NCI-H1048 (cell line): ENCODE measurements around the gene CEMP1.
"Not testable (repeated sequence)": the region's sequence is repeated elsewhere in the genome, so short reads cannot be mapped to it uniquely, and the experiment has no call there.

Experiments
- DNase-seq: peaks from one replicate; lab custom pipeline; 2025; lab: John Stamatoyannopoulos, UW

CEMP1 gene

GRCh38 chr16:2535625-2536013 lies 4.4 kb upstream of the CEMP1 start:
- DNase-seq, result no peak

- not testable (repeated sequence) for DNase-seq
Observed at GRCh38 chr16:2534335-2534734, 3.1 kb upstream of the CEMP1 start.

DNA sequence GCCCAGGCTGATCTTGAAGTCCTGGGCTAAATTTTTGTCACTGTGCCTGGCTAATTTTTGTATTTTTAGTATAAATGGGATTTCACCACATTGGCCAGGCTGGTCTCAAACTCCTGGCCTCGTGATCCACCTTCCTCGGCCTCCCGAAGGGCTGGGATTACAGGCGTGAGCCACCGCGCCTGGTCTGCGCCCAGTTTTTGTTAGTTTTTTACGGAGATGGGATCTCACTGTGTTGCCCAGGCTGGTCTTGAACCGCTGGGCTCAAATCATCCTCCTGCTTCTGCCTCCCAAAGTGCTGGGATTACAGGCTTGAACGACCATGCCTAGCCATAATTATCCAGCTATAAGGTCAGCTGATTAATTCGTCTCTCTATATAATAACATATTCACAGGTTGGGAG lies 2.7 kb upstream of the CEMP1 start:
- no peak for DNase-seq

GRCh38 chr16:2533142-2533755 lies 2.0 kb upstream of the CEMP1 start:
- not testable (repeated sequence) for DNase-seq

DNA sequence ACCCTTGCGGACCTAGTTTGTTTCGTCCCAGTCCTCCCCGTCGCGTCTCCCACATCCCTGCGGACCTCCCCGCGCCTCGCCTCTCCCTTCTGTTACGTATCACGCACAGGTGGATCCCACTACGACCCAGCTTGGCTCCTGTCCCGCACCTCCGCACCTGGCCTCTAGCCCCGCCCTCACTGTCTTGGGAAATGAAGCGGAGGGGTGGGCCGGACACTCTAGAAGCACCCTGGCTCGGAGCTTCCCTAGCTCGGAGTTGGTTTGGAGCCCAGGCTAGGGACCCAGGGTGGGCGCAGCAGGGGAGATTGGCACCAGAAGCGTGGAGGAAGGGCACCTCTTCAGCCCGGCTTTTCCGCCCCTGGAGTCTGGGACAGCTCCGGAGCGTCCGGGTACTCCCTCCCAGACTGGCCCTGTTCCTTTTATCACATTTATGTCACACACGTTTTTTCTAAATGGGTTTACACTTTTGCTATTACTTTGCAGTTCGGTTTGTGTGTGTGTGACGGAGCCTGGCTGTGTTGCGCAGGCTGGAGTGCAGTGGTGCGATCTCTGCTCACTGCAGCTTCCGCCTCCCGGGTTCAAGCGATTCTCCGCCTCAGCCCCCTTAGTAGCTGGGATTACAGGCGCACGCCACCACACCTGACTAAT lies 1.4 kb upstream of the CEMP1 start:
- peak; percentile 4 for DNase-seq

GRCh38 chr16:2531696-2532493 lies 687 bp upstream of the CEMP1 start:
- peak; percentile 85 for DNase-seq

DNA sequence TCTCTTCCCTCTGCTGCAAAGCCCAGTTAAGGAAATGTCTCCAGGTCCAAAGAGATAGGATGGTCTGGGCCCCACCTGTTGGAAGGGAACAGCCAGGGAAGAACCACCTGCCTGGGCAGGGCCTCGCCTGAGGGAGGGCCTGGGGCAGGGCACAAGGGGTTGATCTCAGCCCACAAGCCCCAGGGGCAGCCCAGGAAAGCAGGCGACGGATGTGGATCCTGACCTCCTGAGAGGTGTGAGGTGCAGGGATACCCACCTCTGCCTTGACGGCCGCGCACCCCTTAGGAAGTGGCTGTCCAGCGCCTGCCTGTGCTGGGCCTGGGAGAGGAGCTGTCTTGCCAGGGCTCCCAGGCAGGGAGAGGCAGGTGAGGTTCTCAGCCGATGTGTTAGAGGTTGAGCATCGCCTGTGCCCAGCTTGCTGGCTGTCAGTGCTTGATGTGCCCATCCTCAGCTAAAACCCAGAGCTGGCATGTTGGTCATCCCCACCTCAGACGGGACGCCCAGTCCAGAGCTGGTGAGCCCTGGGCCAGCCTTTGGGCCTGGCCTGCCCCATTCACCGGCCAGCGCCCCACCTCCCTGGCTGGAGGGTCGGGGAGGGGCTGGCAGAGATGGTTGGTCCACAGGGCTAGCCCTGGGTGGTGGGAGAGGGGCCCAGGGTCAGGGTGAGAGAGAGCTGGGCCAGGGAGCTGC lies 434 bp downstream of the CEMP1 start:
- DNase-seq, result no peak

DNA sequence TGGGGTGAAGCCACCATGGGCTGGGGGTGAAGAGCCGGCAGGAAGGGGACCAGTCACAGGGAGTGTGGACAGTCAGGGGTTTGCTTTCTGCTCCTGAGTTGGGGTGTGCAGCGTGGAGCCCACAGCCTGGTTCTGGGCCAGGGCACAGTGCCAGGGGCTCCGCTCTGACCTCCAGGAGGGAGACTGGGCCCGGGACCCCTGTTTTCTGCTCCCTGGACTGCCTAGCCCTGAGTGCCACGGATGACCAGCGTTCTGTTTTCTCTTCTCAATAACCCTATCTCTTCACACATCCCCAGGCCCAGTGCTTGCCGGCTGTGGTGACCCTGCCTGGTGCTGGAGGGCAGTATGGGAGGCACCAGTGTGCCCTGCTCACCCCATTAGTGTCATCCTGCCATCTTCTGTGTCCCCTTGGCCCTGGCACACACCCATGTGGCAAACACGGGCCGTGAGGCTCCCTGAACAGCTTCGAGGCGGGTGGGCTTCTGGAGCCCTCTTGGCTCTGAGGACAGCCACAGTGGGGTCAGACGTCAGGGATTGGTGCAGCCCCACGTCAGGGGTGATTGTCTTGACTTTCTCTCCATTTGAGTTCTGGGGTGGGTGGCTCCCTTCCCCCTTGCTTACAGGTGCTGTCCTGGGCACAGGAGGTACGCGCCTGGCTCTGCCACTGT lies 1.1 kb downstream of the CEMP1 start:
- DNase-seq, result no peak

GRCh38 chr16:2529061-2529931 lies 1.9 kb downstream of the CEMP1 start:
- no peak for DNase-seq

DNA sequence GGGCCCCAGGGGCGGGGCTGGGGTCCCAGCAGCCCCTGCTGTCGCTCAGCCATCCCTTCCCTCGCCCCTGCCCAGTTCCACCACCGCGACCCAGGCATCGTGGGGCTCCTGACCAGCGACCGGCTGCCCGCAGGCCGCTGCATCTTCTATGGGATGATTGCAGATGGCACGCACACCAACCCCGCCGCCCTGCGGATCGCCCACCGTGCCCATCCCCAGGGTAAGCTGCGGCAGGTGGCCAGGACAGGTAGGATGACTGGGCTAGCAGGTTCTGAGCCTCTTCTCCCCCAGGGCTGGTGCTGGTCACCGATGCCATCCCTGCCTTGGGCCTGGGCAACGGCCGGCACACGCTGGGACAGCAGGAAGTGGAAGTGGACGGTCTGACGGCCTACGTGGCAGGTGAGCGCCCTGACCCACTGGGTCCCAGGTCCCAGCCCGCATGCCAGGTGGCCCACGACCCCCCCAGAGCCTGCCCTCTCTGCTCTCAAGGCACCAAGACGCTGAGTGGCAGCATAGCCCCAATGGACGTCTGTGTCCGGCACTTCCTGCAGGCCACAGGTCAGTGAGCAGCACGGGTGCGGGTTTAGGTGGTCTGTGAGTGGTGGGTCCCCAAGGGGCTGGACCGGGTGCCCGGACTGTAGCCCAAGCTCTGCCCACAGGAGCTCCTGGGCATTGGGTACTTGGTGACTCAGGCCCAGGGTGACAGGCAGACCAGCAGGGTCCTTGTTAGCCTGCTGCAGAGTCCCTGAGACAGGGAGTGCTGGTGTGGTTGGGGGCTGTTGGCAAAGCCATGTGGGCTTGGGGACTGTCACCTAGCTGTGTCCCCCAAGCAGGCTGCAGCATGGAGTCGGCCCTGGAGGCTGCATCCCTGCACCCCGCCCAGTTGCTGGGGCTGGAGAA lies 2.8 kb downstream of the CEMP1 start:
- no peak for DNase-seq

GRCh38 chr16:2527784-2528100 lies 3.5 kb downstream of the CEMP1 start:
- DNase-seq, result no peak

- DNase-seq, result no peak
Observed at GRCh38 chr16:2527071-2527783, 4.0 kb downstream of the CEMP1 start.

GRCh38 chr16:2526135-2526534 lies 5.1 kb downstream of the CEMP1 start:
- DNase-seq, result no peak

DNA sequence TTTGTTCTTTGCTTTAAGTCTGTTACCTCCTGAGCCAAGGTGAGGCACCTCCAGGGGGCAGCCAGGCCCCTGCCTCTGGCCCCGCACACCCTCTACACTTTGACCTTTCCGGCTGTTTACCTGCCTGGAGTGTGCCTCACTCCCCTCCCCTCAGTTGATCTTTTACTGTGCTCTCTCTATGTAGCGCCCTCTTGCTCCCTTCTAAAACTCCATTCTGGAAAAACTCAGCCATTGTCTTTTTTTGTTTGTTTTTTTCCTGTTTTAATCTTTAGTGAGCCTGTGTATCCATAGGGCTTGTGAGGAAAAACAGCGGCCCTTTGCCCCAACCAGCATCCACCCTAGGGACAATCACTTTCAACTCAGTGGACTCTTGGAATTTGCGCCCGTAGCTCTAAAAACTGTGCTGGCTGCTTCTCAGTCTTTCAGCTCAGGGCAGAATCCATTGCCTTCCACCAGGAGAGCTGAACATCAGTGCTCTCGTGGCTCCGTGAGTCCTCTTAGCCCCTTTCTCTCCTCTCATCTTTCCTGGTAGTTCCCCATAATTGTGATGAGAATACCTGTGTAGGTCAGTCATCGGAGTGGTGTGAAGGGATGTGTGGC lies 6.8 kb downstream of the CEMP1 start:
- no peak for DNase-seq

DNA sequence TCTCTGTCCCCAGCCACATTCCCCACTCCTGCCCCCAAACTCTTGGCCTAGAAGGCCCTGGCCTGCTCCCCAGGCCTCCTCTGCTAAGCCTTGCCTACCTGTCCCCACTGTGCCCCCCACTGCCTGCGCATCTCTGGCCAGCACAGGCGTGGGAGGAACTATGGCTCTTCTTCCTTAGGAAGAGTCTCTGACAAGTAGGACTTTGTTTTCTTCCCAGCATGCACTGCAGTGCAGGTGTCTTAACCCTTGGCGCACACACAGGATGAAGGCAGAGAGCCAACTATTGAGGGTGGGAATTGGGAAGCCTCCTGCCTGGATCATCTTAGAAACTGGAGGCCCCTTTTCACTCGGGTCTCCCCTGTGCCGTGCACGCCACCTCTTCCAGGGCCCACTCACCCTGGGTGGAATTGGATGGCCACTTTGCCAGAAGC lies 7.4 kb downstream of the CEMP1 start:
- no peak for DNase-seq

DNA sequence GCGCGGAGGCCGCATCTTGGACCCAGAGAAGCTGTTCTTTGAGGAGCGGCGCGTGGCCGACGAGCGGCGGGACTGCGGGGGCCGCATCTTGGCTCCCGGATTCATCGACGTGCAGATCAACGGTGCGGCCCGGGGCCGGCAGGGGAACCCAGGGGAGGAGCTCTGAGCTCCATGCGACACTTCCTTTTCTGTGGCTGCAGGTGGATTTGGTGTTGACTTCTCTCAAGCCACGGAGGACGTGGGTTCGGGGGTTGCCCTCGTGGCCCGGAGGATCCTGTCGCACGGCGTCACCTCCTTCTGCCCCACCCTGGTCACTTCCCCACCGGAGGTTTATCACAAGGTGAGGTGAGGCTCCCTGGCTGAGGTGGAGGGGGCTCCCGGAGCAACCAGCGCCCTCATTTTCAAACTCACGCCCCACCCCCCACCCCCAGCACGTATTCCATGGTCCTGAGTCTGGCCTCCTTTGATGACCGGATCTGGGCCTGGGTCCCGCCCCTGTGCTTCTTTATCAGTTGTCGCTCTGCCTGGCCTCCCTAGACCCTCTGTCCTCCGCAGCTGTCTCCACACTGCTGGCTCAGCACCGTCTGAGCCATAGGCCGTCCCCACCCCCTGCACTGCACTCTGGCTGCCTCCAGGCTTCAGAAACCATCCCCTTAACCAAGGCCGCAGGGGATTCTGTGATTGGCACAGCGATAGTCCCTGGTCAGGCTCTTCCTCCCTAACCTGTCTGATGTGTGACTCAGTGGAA lies 10.2 kb downstream of the CEMP1 start:
- no peak for DNase-seq

DNA sequence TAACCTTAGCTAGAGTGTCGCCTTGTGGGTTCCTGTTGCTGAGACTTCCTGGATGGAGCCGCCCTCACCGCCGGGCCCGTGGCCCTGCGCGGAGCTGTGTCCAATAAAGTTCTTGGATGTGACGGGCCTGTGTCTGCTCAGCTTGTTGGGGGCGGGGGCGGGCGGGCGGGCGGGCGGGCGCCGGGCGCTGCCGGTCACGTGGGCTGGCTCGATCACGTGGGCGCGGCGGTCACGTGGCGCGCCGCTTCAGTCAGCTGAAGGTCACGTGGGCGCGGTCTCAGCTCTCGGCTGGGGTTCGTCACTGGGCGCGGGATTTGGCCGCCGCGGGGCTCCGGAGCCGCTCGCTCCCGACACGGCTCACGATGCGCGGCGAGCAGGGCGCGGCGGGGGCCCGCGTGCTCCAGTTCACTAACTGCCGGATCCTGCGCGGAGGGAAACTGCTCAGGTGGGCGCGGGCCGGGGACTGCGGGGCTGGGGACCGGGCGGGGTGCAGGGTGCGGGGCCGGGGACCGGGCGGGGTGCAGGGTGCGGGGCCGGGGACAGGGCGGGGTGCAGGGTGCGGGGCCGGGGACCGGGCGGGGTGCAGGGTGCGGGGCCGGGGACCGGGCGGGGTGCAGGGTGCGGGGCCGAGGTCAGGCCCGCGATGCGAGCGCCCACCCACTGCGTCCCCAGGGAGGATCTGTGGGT lies 11.0 kb downstream of the CEMP1 start, which contains the start of gene AMDHD2:
Gene AMDHD2 (plus strand): TSS at position 275 of the 687 bp plus-strand sequence. CDS start 88 bp downstream, at position 363.
- peak; percentile 46 for DNase-seq

DNA sequence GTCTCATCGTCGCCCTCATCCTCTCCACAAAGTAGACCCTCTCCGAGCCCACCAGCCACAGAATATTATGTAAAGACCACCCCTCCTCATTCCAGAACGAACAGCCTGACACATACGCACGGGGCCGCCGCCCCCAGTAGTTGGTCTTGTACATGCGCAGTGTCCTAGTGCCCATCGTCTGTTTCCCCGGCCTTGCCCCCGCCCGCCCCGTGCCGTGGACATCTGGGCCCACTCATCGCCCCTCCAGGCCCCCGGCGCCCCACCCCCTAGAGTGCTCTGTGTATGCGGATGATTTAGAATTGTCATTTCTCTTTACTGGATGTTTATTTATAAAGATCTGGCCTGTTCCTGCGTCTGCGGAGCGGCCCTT lies 11.5 kb downstream of the CEMP1 start:
- no peak for DNase-seq
